Common myeloid progenitor, CD34-positive (primary cell): ENCODE data around the gene MCUB.
"Not testable (repeated sequence)": the region's sequence is repeated elsewhere in the genome, so short reads cannot be mapped to it uniquely, and the experiment has no call there.

Experiments used
- CTCF ChIA-PET: fragments of 350-600 bp; sonication (Branson Sonifier 250); formaldehyde crosslinking; loops from one replicate; lab custom pipeline; 2021; ENCODE audit warnings: antibody characterized with exemption; lab: Charles Lee
- POLR2A ChIA-PET: fragments of 350-600 bp; sonication (Branson Sonifier 250); formaldehyde crosslinking; loops from one replicate; lab custom pipeline; 2021; ENCODE audit warnings: antibody characterized with exemption; lab: Charles Lee
- DNase-seq, 3 donors: peaks; one replicate each; pipeline versions ENCODE4 v3.0.0 to v3.0.0-alpha.2; 2013
- H3K27ac ChIP-seq, 2 experiments: 1 replicate in 1 of 2; 2 replicates in 1 of 2; pipeline ENCODE4 v1.7.0; 2013; ENCODE audit warnings: inconsistent platforms in 2 of 2, low read length in 2 of 2, mild to moderate bottlenecking in 2 of 2, low read depth in 1 of 2, moderate library complexity in 1 of 2; ENCODE audit not compliant: severe bottlenecking in 2 of 2, insufficient read depth in 1 of 2, poor library complexity in 1 of 2
- H3K27me3 ChIP-seq, 5 experiments: replicated peaks in 2 of 5; 1 replicate in 3 of 5; 2 replicates in 2 of 5; pipeline versions ENCODE4 v1.6.1 to v1.7.0; 2013; ENCODE audit warnings: low read length in 4 of 5, mild to moderate bottlenecking in 2 of 5, moderate library complexity in 2 of 5, inconsistent platforms in 1 of 5; ENCODE audit not compliant: insufficient read depth in 5 of 5, control insufficient read depth in 4 of 5
- H3K36me3 ChIP-seq, 4 experiments: 1 replicate in 2 of 4; 2 replicates in 2 of 4; pipeline versions ENCODE4 v1.6.1 to v1.7.0; 2013; ENCODE audit warnings: low read length in 3 of 4, control low read depth in 1 of 4, mild to moderate bottlenecking in 1 of 4; ENCODE audit not compliant: control insufficient read depth in 4 of 4, insufficient read depth in 4 of 4
- H3K4me1 ChIP-seq, 4 experiments: 1 replicate in 3 of 4; 2 replicates in 1 of 4; pipeline versions ENCODE4 v1.6.1 to v1.7.1; 2013; ENCODE audit warnings: low read length in 3 of 4, mild to moderate bottlenecking in 3 of 4, control low read depth in 1 of 4, inconsistent platforms in 1 of 4, moderate library complexity in 1 of 4; ENCODE audit not compliant: control insufficient read depth in 4 of 4, insufficient read depth in 4 of 4; ENCODE audit errors: control extremely low read depth in 1 of 4
- H3K4me3 ChIP-seq, 7 experiments: 1 replicate in 4 of 7; 2 replicates in 3 of 7; pipeline versions ENCODE4 v1.5.1 to v1.7.0; 2013; ENCODE audit warnings: mild to moderate bottlenecking in 7 of 7, low read length in 6 of 7, moderate library complexity in 6 of 7, inconsistent platforms in 2 of 7, low read depth in 2 of 7, control low read depth in 1 of 7; ENCODE audit not compliant: insufficient read depth in 4 of 7, control insufficient read depth in 1 of 7; ENCODE audit errors: extremely low read depth in 1 of 7
- H3K9me3 ChIP-seq, 5 experiments: 1 replicate in 4 of 5; 2 replicates in 1 of 5; pipeline versions ENCODE4 v1.6.1 to v1.7.1; 2013; ENCODE audit warnings: low read length in 4 of 5, mild to moderate bottlenecking in 2 of 5, inconsistent platforms in 1 of 5, low read depth in 1 of 5, moderate library complexity in 1 of 5; ENCODE audit not compliant: control insufficient read depth in 4 of 5, insufficient read depth in 2 of 5; ENCODE audit errors: control extremely low read depth in 1 of 5
- WGBS: methylation state at CpG from one replicate; pipeline ENCODE4 v1.1.5; 2013; ENCODE audit not compliant: insufficient coverage; 5-methylcytosine and 5-hydroxymethylcytosine counted together

MCUB gene

DNA sequence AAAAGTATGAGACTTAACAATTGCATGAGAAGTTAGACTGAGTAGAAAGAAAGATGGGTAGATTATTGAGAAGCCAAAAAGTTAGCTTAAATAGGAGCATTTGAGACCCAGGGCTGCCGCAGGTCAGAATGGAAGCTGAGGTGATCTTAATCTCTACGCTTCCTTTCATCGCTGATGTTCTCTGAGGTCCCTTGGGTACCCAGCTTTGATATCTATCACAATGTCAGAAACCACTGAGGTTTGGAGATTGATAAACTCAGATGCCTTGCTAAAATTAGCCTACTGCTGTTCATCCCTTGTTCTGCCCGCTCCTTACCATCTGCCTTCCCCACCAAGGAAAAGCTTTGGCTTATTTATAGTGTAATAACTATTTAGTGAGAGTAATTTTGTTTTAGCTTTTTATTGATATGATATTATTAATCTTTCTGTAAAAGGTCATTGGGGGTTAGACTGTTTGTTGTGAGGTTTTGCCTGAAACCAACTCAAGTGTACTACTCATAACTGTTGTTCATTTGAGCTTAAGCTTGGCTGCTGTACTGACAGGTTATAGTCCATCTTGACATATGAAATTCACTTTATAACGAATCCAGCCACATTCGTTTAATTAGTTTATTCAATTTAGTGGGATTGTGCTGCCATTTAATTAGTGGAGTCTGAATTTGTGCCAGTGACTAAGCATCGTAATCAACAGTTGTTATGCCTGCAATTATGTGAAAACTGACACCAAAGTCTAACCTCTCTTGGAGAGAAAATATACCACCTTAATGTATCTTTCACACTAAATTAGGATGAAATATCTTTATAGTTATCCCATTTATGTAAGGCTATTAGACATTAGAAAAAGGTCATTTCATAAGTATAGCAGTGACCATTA lies 15.1 kb downstream of the MCUB start:
- Histone ChIP-seq H3K27ac (no peak overlapping the region), H3K4me1 (peaks cover 2 to 12% (median 9%) of the 10 kb centered on the region in 4 experiments), H3K36me3 (peaks cover 0 to 4% (median 0%) of the 10 kb centered on the region in 4 experiments), H3K4me3 (no peak overlapping the region), H3K9me3 (peaks cover 0 to 6% (median 3%) of the 10 kb centered on the region in 5 experiments), H3K27me3 (no peaks in the 10 kb centered on the region)
- ChIA-PET CTCF (interaction anchor here (0.8 to 1.9 kb wide), 8 partner anchors 11 to 273 kb away, joined by 3 to 10 read pairs (median 3); partner anchors contain the start of genes LRIT3 and MCUB), POLR2A (no interaction called here)
- DNase-seq, result no peak
- WGBS, result 57% methylated on average over 1 of the region's 7 CpGs

DNA sequence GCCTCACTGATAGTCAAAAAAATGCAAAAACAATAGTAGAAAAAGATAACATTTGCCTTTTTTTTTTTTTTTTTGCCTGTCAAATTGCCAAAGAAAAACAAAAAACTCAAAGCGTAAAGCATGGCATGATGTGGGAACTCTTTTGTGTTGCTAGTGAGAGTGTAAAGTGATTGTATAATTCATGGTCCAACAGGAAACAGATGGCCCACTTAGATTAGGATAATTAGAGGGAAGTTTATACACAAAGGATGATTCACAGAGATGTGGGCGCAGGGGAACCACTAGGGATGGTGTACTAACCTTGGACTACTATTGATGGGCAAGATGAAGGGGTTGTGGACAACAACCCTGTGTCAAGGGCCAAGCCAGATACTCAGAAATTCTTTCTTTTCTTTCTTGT lies 16.4 kb downstream of the MCUB start:
- H3K27me3 ChIP-seq, result no peaks in the 10 kb centered on the region
- H3K27ac ChIP-seq, result peak overlapping the region in 1 of 2 experiments; percentile 69
- POLR2A ChIA-PET, result no interaction called here
- CTCF ChIA-PET, result interaction anchor here (0.8 kb wide), 1 partner anchor 11 kb away, joined by 3 read pairs; no protein-coding TSS in a partner anchor
- H3K4me1 ChIP-seq, result peaks cover 2 to 12% (median 9%) of the 10 kb centered on the region in 4 experiments
- peak overlapping the region in 1 of 7 experiments; percentile 24 for H3K4me3 ChIP-seq
- 9% methylated on average over 2 of the region's 2 CpGs for WGBS
- peak; percentile 96 to 99 (median 98) for DNase-seq
- H3K9me3 ChIP-seq, result peaks cover 0 to 4% (median 0%) of the 10 kb centered on the region in 5 experiments
- H3K36me3 ChIP-seq, result peaks cover 0 to 2% (median 0%) of the 10 kb centered on the region in 4 experiments

DNA sequence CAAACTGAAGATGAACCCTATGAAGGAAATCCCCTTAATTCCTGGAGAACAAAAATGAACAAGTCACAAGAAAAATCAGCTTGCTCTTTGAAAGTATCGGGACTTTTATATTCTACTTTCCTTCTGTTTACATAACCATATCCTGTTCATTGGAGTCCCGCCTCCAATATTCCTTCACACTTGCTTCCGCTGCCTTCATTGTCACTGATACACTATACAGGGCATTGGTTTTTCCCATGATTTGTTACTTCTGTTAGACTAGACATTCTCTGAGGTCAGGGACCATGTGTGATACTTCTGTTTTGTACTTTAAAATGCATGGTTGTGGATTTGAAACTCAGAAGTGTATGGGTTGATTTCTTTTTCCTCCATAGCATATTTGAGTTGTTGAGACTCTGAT lies 18.8 kb downstream of the MCUB start:
- POLR2A ChIA-PET, result no interaction called here
- no peak overlapping the region for H3K27ac ChIP-seq
- no peak for DNase-seq
- H3K27me3 ChIP-seq, result no peaks in the 10 kb centered on the region
- CTCF ChIA-PET, result interaction anchor here (0.9 kb wide), 1 partner anchor 11 kb away, joined by 3 read pairs; no protein-coding TSS in a partner anchor
- H3K4me1 ChIP-seq, result peaks cover 2 to 12% (median 9%) of the 10 kb centered on the region in 4 experiments
- WGBS, result 95% methylated on average over 2 of the region's 3 CpGs
- peaks cover 0 to 2% (median 0%) of the 10 kb centered on the region in 5 experiments for H3K9me3 ChIP-seq
- no peak overlapping the region for H3K4me3 ChIP-seq
- no peaks in the 10 kb centered on the region for H3K36me3 ChIP-seq

DNA sequence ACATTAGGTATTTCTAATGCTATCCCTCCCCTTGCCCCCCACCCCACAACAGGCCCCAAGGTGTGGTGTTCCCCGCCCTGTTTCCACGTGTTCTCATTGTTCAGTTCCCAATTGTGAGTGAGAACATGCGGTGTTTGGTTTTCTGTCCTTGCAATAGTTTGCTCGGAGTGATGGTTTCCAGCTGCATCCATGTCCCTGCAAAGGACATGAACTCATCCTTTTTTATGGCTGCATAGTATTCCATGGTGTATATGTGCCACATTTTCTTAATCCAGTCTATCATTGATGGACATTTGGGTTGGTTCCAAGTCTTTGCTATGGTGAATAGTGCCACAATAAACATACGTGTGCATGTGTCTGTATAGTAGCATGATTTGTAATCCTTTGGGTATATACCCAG lies 20.0 kb downstream of the MCUB start:
- H3K36me3 ChIP-seq, CTCF ChIA-PET, H3K27me3 ChIP-seq, H3K4me3 ChIP-seq, H3K9me3 ChIP-seq, H3K27ac ChIP-seq, H3K4me1 ChIP-seq, DNase-seq, POLR2A ChIA-PET: not testable (repeated sequence)
- WGBS, result no CpG with 5 or more reads among the region's 5 CpGs

DNA sequence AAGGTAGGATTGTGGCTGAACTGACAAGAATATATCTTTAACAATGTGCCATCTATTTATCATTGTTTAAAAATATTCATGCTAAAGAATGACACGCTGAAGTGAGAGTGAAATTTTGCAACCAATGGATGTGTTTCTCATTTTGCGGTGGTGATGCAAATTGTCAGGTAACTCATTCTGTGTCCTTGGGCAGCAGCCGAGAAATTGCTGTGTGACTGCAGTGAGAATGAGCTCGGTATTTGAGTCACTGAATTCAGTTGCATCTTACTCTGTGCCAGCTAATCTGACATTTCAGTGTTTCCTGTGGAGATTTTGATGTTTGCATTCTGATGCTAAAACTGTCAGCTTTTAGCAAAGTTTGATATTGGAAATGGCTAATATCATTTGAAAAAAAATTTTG lies 28.1 kb downstream of the MCUB start:
- H3K4me3 ChIP-seq, result no peak overlapping the region
- ChIA-PET CTCF (interaction anchor here (1.0 to 1.1 kb wide), 2 partner anchors 11 to 13 kb away, joined by 3 read pairs; no protein-coding TSS in a partner anchor), POLR2A (no interaction called here)
- 64% methylated on average over 3 of the region's 4 CpGs for WGBS
- H3K27me3 ChIP-seq, result no peaks in the 10 kb centered on the region
- H3K27ac ChIP-seq, result no peak overlapping the region
- H3K4me1 ChIP-seq, result peaks cover 0 to 6% (median 5%) of the 10 kb centered on the region in 4 experiments
- DNase-seq, result peak in 2 of 3 donors; percentile 31 to 55
- H3K36me3 ChIP-seq, result no peaks in the 10 kb centered on the region
- peaks cover 0 to 3% (median 0%) of the 10 kb centered on the region in 5 experiments for H3K9me3 ChIP-seq

DNA sequence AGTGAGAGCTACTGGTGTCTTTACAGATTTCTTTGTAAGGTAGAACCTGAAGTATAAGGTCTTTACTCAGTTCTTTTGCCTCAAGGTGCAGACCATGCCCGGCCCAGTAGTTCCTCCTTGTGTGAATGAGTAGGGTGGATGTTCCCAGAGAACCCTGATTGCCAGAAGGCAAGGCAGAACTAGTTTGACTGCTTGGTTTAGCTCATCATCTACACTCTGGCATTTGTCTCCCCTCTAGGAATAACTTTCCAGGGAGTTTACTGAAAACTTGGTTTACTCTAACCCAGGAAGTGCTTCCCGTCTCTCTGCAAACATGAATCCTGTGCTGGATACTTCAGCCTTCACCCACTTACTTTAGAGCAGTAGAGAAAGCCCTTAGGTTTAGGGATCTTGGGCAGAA lies 29.1 kb downstream of the MCUB start:
- Histone ChIP-seq H3K27me3 (no peaks in the 10 kb centered on the region), H3K27ac (no peak overlapping the region), H3K9me3 (peaks cover 0 to 3% (median 0%) of the 10 kb centered on the region in 5 experiments), H3K4me3 (no peak overlapping the region), H3K36me3 (no peaks in the 10 kb centered on the region), H3K4me1 (peaks cover 0 to 6% (median 5%) of the 10 kb centered on the region in 4 experiments)
- ChIA-PET CTCF (no interaction called here), POLR2A (no interaction called here)
- 86% methylated on average over 2 of the region's 2 CpGs for WGBS
- DNase-seq, result no peak

DNA sequence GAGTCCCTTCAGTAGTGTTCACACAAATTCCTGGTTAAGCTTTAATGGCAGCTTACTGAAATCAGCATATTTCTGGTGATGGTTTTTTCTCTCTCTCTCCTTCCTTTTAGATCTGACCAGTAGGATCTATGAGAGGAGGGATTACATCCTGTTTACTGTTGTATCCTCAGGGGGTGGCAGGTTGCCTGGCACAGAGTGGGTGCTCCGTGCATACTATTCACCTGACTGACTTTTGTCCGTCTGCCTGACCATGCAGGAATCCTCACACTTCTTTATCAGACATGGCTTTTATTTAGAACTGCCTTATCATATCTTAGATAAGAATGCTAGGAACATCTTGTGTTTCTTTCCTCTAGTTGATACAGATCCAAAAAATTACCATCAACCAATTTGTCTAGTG lies 29.6 kb downstream of the MCUB start:
- Histone ChIP-seq H3K4me3 (no peak overlapping the region), H3K27me3 (no peaks in the 10 kb centered on the region), H3K4me1 (peaks cover 0 to 6% (median 5%) of the 10 kb centered on the region in 4 experiments), H3K27ac (no peak overlapping the region), H3K9me3 (peaks cover 0 to 3% (median 0%) of the 10 kb centered on the region in 5 experiments), H3K36me3 (no peaks in the 10 kb centered on the region)
- no CpG with 5 or more reads among the region's 2 CpGs for WGBS
- DNase-seq, result no peak
- CTCF ChIA-PET, result interaction anchor here (1.4 kb wide), 1 partner anchor 11 kb away, joined by 3 read pairs; no protein-coding TSS in a partner anchor
- POLR2A ChIA-PET, result no interaction called here
